K562 (cell line): Measurements from ENCODE around the gene ST3GAL5. TPM values are rescaled to one million over a fixed set of nuclear protein-coding genes. Genes with fewer than 3 reads are reported as not detected.

Experiments used
- ATAC-seq: fragments of 200-7000 bp; cut with Tn5 transposase; 3 replicates; pipeline ENCODE4 v1.9.1; 2020; ENCODE audit warnings: moderate library complexity
- BruUV-seq: library from RNA; stranded (reverse); fragments of 400-500 nt; replicated peaks from 2 replicates; lab custom pipeline; 2021; lab: Mats Ljungman, UMichigan
- CTCF ChIA-PET: fragments of 300-600 bp; formaldehyde crosslinking; extraction: SDS; loops from one replicate; lab custom pipeline; 2021; ENCODE audit warnings: low intra/inter-chr PET ratio; lab: Yijun Ruan, JAX
- POLR2A ChIA-PET: fragments of 300-600, 350-650 bp; sonication (Branson Sonifier 250); formaldehyde crosslinking; extraction: SDS; loops from one replicate; lab custom pipeline; 2021; ENCODE audit warnings: antibody characterized with exemption, inconsistent platforms; lab: Yijun Ruan, JAX
- DNase-seq, 4 experiments: peaks; one replicate each; pipeline versions ENCODE4 v3.0.0 to v3.0.0-alpha.2; 2011 to 2018; ENCODE audit warnings: low spot score in 3 of 4, mixed read lengths in 3 of 4; ENCODE audit errors: extremely low read depth in 1 of 4
- FAIRE-seq: peaks from 2 replicates; lab custom pipeline; 2011; peaks lifted over from hg19 to GRCh38; lab: Jason Lieb, UNC
- H2AFZ ChIP-seq: 2 replicates; pipeline ENCODE4 v1.6.0; 2011; ENCODE audit warnings: low read depth, low read length, control low read depth, inconsistent platforms
- H3K27ac ChIP-seq: fragments of 200-600 bp; 3 replicates; pipeline ENCODE4 v1.8.0; 2011; ENCODE audit warnings: low read depth, mild to moderate bottlenecking, control low read depth, inconsistent platforms, low read length, moderate library complexity, mixed read lengths; ENCODE audit errors: extremely low read depth
- H3K27me3 ChIP-seq, 2 experiments: fragments of 300-600 bp in 1 of 2; 2 replicates in 1 of 2; 3 replicates in 1 of 2; pipeline versions ENCODE4 v1.6.0 to v1.8.0; 2011; ENCODE audit warnings: inconsistent platforms in 2 of 2, low read length in 2 of 2, mild to moderate bottlenecking in 1 of 2, mixed read lengths in 1 of 2, moderate library complexity in 1 of 2; ENCODE audit not compliant: control insufficient read depth in 2 of 2, insufficient read depth in 2 of 2
- H3K36me3 ChIP-seq: fragments of 300-600 bp; 3 replicates; pipeline ENCODE4 v1.8.0; 2011; ENCODE audit warnings: mild to moderate bottlenecking, low read length, inconsistent platforms; ENCODE audit not compliant: control insufficient read depth, insufficient read depth
- H3K4me1 ChIP-seq, 2 experiments: fragments of 200-600 bp in 1 of 2; replicated peaks in 1 of 2; 2 replicates in 1 of 2; 3 replicates in 1 of 2; pipeline versions ENCODE4 v1.5.1 to v1.8.0; 2011; ENCODE audit warnings: inconsistent platforms in 2 of 2, low read length in 2 of 2, mild to moderate bottlenecking in 1 of 2, mixed read lengths in 1 of 2, moderate library complexity in 1 of 2; ENCODE audit not compliant: control insufficient read depth in 2 of 2, insufficient read depth in 2 of 2
- H3K4me2 ChIP-seq: 2 replicates; pipeline ENCODE4 v1.6.1; 2011; ENCODE audit warnings: low read length, control low read depth, inconsistent platforms, mixed read lengths; ENCODE audit not compliant: insufficient read depth
- H3K4me3 ChIP-seq: fragments of 200-600 bp; sonication (generic), shearing (Covaris generic); 2 replicates; pipeline ENCODE4 v1.5.1; 2016; ENCODE audit warnings: control low read depth, inconsistent platforms
- H3K79me2 ChIP-seq: fragments of 200-600 bp; 3 replicates; pipeline ENCODE4 v1.8.0; 2011; ENCODE audit warnings: low read length, inconsistent platforms; ENCODE audit not compliant: control insufficient read depth, insufficient read depth
- H3K9ac ChIP-seq, 2 experiments: 2 replicates each; pipeline versions ENCODE4 v1.6.0 to v1.6.1; 2011; ENCODE audit warnings: low read depth in 2 of 2, low read length in 2 of 2, control low read depth in 1 of 2, inconsistent platforms in 1 of 2, mild to moderate bottlenecking in 1 of 2, mixed read lengths in 1 of 2; ENCODE audit not compliant: insufficient read depth in 1 of 2
- H3K9me1 ChIP-seq: one replicate; pipeline ENCODE4 v1.6.0; 2011; ENCODE audit warnings: inconsistent platforms, mild to moderate bottlenecking, low read length, moderate library complexity; ENCODE audit not compliant: control insufficient read depth, insufficient read depth
- H3K9me3 ChIP-seq: replicated peaks from 2 replicates; pipeline ENCODE4 v1.5.1; 2011; ENCODE audit warnings: low read depth, low read length, inconsistent platforms; ENCODE audit not compliant: control insufficient read depth, insufficient read depth
- H4K20me1 ChIP-seq: replicated peaks from 2 replicates; pipeline ENCODE4 v1.6.1; 2011; ENCODE audit warnings: low read length, inconsistent platforms, mixed read lengths; ENCODE audit not compliant: control insufficient read depth, insufficient read depth
- DIDO1 ChIP-seq: fragments of 450-650 bp; IDR thresholded peaks from 2 replicates; pipeline ENCODE4 v1.6.1; 2016; ENCODE audit warnings: low read depth, missing biosample characterization, missing genetic modification characterization
- DMBX1 ChIP-seq: fragments of 250-450 bp; sonication (Bioruptor Pico); IDR thresholded peaks from 2 replicates; pipeline ENCODE4 v1.8.0; 2022; ENCODE audit warnings: inconsistent platforms, mild to moderate bottlenecking, moderate library complexity, borderline replicate concordance
- FOXP1 ChIP-seq: sonication (generic); formaldehyde crosslinking; IDR thresholded peaks from 2 replicates; pipeline ENCODE4 v1.8.0; 2022; ENCODE audit warnings: mild to moderate bottlenecking, missing genetic modification reagents
- MEF2D ChIP-seq: conservative IDR thresholded peaks from 2 replicates; pipeline ENCODE4 v1.6.1; 2016; ENCODE audit warnings: low read depth, missing genetic modification characterization, missing compliant biosample characterization
- MITF ChIP-seq: IDR thresholded peaks from 2 replicates; pipeline ENCODE4 v1.6.1; 2014; ENCODE audit warnings: antibody characterized with exemption
- NR2C2 ChIP-seq, 2 experiments: fragments of 200-800 bp in 1 of 2; sonication (Bioruptor generic) in 1 of 2; sonication (generic) in 1 of 2; formaldehyde crosslinking in 1 of 2; IDR thresholded peaks; 2 replicates each; pipeline versions ENCODE4 v1.6.1 to v1.8.0; 2016 to 2022; ENCODE audit warnings: mild to moderate bottlenecking in 1 of 2, missing compliant biosample characterization in 1 of 2, missing genetic modification characterization in 1 of 2, missing genetic modification reagents in 1 of 2
- RUNX1 ChIP-seq: sonication (generic); IDR thresholded peaks from 2 replicates; pipeline ENCODE4 v1.6.1; 2016; ENCODE audit warnings: antibody characterized with exemption, low read depth
- U2AF2 ChIP-seq: fragments of 200-400 bp; formaldehyde crosslinking; optimal IDR thresholded peaks from 2 replicates; pipeline ENCODE3; 2017; ENCODE audit warnings: low read depth, mild to moderate bottlenecking, low read length
- ZNF696 ChIP-seq: fragments of 250-450 bp; sonication (Bioruptor Pico); conservative IDR thresholded peaks from 2 replicates; pipeline ENCODE4 v1.4.0; 2020; ENCODE audit warnings: mild to moderate bottlenecking, moderate library complexity
- ZNF830 ChIP-seq: fragments of 250-450 bp; sonication (Bioruptor Pico); IDR thresholded peaks from 2 replicates; pipeline ENCODE4 v1.5.0; 2021; ENCODE audit warnings: mild to moderate bottlenecking
- WGBS: fragments of 100-300 bp; shearing (Covaris generic); methylation state at CpG from one replicate; pipeline ENCODE4 v1.1.6; 2016; ENCODE audit warnings: low coverage, mixed read lengths; ENCODE audit not compliant: insufficient coverage; ENCODE audit errors: missing lambda C conversion rate; 5-methylcytosine and 5-hydroxymethylcytosine counted together
- in situ Hi-C: fragments of 300-500 bp; cut with MboI; formaldehyde crosslinking; loops from 4 replicates; pipeline ENCODE4 v1.15.0; 2018; ENCODE audit warnings: inconsistent platforms, mixed read lengths
- intact Hi-C: fragments of 100-400 bp; cut with micrococcal nuclease; formaldehyde crosslinking; loops from 2 replicates; pipeline ENCODE4 v1.14.2; 2022
- polyA plus RNA-seq, 8 experiments: library from polyadenylated mRNA; depleted of rRNA in 4 of 8; stranded (reverse) in 5 of 8; unstranded in 3 of 8; fragments of >200 nt; fragmentation: Nextera tagmentation in 2 of 8; fragmentation: Illumina TruSeq in 1 of 8; extraction: Ambion mirVana in 2 of 8; extraction: Trizol in 1 of 8; gene quantifications; 2 replicates each; pipeline versions ENCODE4 v1.2.1 to v1.2.3, GENCODE V29; 2011 to 2014; ENCODE audit warnings: inconsistent platforms in 1 of 8, missing spikeins in 1 of 8
- total RNA-seq, 7 experiments: library from RNA; depleted of rRNA in 6 of 7; stranded (reverse); fragments of >200 nt in 6 of 7; fragmentation: Illumina TruSeq in 2 of 7; extraction: Trizol in 2 of 7; gene quantifications; 2 replicates each; pipeline versions ENCODE4 v1.2.1 to v1.2.3, GENCODE V29; 2011 to 2021; ENCODE audit warnings: low replicate concordance in 1 of 7
- TF ChIP-seq, protein P1 (sequence below), 2 experiments: IDR thresholded peaks in 1 of 2; conservative IDR thresholded peaks in 1 of 2; 2 replicates each; pipeline ENCODE4 v1.6.1; 2016; ENCODE audit warnings: low read depth in 2 of 2, mild to moderate bottlenecking in 1 of 2, missing compliant biosample characterization in 1 of 2, missing genetic modification characterization in 1 of 2, moderate library complexity in 1 of 2
- TF ChIP-seq, protein P2 (sequence below): fragments of 450-650 bp; formaldehyde crosslinking; IDR thresholded peaks from 2 replicates; pipeline ENCODE4 v1.4.0; 2020; ENCODE audit warnings: mild to moderate bottlenecking, moderate library complexity
- TF ChIP-seq, protein P3 (sequence below): fragments of 250-450 bp; sonication (Bioruptor Pico); IDR thresholded peaks from 2 replicates; pipeline ENCODE4 v1.4.0; 2020; ENCODE audit warnings: mild to moderate bottlenecking

Gene ST3GAL5
- total and polyA plus RNA-seq, 9 of the 15 experiments (the other 6 are each of a cell fraction or from before 2014, with no cell fraction given): 1.6 to 10.0 (median 4.2) TPM

- WGBS: 15% methylated on average over 2 of the region's 2 CpGs
- no peaks in the 10 kb centered on the region for H3K27me3 ChIP-seq
- FAIRE-seq (no peak), DNase-seq (no peak), ATAC-seq (no peak)
- no peaks in the 10 kb centered on the region for H3K36me3 ChIP-seq
- no peak overlapping the region for H3K4me2 ChIP-seq
- H3K4me3 ChIP-seq: no peak overlapping the region
- no peaks in the 10 kb centered on the region for H3K79me2 ChIP-seq
- H3K9ac ChIP-seq: no peak overlapping the region
- CTCF ChIA-PET: interaction anchor here (7.8 kb wide), 1 partner anchor 248 kb away, joined by 129 read pairs; no protein-coding TSS in a partner anchor
- H3K27ac ChIP-seq: no peak overlapping the region
- H3K9me3 ChIP-seq: no peaks in the 10 kb centered on the region
- H3K4me1 ChIP-seq: peaks cover 7 to 8% of the 10 kb centered on the region in 2 experiments; a peak in 4 of 5 replicates
- no peaks in the 10 kb centered on the region for H3K9me1 ChIP-seq
- intact Hi-C loops (no loop called here), in situ Hi-C loops (no loop called here)
- H2AFZ ChIP-seq: no peak overlapping the region
- H4K20me1 ChIP-seq: no peaks in the 10 kb centered on the region
- no TSS peak for BruUV-seq
- POLR2A ChIA-PET: interaction anchor here (1.0 to 1.3 kb wide), 2 partner anchors 9 to 14 kb away, joined by 3 read pairs; no protein-coding TSS in a partner anchor
- no peak for TF ChIP-seq U2AF2
- TF ChIP-seq DMBX1 (CRISPR knock-in tag): no peak
- TF ChIP-seq, protein P1, sequence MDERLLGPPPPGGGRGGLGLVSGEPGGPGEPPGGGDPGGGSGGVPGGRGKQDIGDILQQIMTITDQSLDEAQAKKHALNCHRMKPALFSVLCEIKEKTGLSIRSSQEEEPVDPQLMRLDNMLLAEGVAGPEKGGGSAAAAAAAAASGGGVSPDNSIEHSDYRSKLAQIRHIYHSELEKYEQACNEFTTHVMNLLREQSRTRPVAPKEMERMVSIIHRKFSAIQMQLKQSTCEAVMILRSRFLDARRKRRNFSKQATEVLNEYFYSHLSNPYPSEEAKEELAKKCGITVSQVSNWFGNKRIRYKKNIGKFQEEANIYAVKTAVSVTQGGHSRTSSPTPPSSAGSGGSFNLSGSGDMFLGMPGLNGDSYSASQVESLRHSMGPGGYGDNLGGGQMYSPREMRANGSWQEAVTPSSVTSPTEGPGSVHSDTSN (CRISPR knock-in tag; IDR thresholded peaks at IDR 0.05; ENCODE audit: low read depth): no peak
- TF ChIP-seq, protein P1 (tag; conservative IDR thresholded peaks at IDR 0.05; ENCODE audit: low read depth): no peak
- no peak for TF ChIP-seq NR2C2 (CRISPR knock-in tag; IDR thresholded peaks at IDR 0.05)
- TF ChIP-seq NR2C2 (tag; IDR thresholded peaks at IDR 0.05): no peak
- TF ChIP-seq DIDO1 (tag): no peak
- TF ChIP-seq ZNF830 (CRISPR knock-in tag): no peak
- TF ChIP-seq FOXP1 (CRISPR knock-in tag): no peak
- TF ChIP-seq MITF: no peak
- no peak for TF ChIP-seq ZNF696 (CRISPR knock-in tag)
- no peak for TF ChIP-seq MEF2D (tag)
- TF ChIP-seq, protein P2, sequence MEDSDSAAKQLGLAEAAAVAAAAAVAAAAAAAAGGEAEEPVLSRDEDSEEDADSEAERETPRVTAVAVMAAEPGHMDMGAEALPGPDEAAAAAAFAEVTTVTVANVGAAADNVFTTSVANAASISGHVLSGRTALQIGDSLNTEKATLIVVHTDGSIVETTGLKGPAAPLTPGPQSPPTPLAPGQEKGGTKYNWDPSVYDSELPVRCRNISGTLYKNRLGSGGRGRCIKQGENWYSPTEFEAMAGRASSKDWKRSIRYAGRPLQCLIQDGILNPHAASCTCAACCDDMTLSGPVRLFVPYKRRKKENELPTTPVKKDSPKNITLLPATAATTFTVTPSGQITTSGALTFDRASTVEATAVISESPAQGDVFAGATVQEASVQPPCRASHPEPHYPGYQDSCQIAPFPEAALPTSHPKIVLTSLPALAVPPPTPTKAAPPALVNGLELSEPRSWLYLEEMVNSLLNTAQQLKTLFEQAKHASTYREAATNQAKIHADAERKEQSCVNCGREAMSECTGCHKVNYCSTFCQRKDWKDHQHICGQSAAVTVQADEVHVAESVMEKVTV (CRISPR knock-in tag): no peak
- no peak for TF ChIP-seq RUNX1
- TF ChIP-seq, protein P3, sequence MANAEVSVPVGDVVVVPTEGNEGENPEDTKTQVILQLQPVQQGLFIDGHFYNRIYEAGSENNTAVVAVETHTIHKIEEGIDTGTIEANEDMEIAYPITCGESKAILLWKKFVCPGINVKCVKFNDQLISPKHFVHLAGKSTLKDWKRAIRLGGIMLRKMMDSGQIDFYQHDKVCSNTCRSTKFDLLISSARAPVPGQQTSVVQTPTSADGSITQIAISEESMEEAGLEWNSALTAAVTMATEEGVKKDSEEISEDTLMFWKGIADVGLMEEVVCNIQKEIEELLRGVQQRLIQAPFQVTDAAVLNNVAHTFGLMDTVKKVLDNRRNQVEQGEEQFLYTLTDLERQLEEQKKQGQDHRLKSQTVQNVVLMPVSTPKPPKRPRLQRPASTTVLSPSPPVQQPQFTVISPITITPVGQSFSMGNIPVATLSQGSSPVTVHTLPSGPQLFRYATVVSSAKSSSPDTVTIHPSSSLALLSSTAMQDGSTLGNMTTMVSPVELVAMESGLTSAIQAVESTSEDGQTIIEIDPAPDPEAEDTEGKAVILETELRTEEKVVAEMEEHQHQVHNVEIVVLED (CRISPR knock-in tag): no peak
Observed at GRCh38 chr2:85831735-85832134, 57.1 kb downstream of the ST3GAL5 start.
